Right ventricle myocardium inferior (tissue), 1 donor: Measurements from ENCODE around the gene LDB3. TPM values are rescaled to one million over a fixed set of nuclear protein-coding genes. Genes with fewer than 3 reads are reported as not detected.

ENCODE experiments used
- ATAC-seq: fragments of 200-7000 bp; cut with Tn5 transposase; one replicate; pipeline ENCODE4 v1.9.1; 2020; ENCODE audit warnings: mild to moderate bottlenecking, moderate library complexity
- DNase-seq: peaks from one replicate; pipeline ENCODE4 v3.0.0; 2021; ENCODE audit errors: missing footprints
- intact Hi-C: fragments of 100-400 bp; cut with DNase I; formaldehyde crosslinking; loops from one replicate; pipeline ENCODE4 v1.11.0; 2022
- total RNA-seq: library from RNA; stranded (reverse); fragmentation: NEBNext Ultra II Directional; extraction: Animal tissue kit (Norgen Biotek cat#: 25700); gene quantifications from one replicate; pipeline ENCODE4 v1.2.1, GENCODE V29; 2021
- donor health status: DM: no; HTN: yes; CAD: no; lungs with severe emphysema.

The LDB3 gene
- total RNA-seq, 1 donor from 2014 or later: 1,478 TPM

DNA sequence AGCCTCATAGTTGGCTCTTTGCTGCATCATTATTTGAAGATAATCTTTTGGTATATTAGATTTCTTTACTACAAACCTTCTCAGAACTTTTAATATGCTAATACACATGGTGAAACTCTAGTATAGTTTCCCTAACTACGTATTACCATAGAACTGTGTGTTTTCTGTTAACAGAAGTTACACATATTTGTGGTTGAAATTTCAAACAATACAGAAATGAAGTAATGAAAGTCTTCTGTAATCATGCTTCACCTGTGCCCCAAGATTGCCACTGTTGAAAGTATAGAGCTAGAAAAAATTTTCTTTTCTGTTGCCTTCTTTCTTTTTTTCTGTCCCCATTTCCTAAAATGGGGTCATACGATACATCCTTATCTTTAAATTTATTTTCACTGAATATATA lies 97.2 kb downstream of the LDB3 start:
- DNase-seq (no peak), ATAC-seq (no peak)
- intact Hi-C loops: no loop called here

DNA sequence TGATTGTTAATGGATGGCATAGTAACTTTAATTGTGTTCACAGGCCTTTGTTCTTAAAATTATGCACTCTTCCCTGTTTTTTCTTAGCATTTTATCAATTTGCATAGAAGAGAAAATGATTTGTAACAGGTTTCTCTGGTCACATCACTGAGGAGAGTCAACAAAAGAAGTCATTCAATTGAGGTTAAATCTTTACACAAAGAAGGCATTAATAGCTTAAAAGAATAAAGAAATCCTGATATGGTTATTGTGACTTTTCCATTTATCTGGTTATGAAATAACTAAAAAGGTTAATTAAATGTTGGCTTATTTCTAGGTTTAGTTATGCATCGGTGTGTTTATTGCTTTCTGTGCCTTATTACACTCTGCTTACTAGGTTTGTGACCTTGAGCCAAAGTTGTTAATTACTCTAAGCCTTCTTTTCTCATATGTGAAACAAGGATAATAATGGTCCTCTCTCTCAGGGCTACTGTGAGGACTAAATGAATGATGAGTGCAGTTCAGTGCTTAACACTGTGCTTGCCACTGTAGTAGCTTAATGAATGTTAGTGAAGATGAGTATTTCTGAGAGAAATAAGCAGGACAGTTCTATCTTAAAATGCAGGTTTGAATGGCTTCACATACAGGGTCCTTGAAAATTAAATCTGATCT lies 100.2 kb downstream of the LDB3 start:
- intact Hi-C loops: no loop called here
- ATAC-seq (no peak), DNase-seq (no peak)

DNA sequence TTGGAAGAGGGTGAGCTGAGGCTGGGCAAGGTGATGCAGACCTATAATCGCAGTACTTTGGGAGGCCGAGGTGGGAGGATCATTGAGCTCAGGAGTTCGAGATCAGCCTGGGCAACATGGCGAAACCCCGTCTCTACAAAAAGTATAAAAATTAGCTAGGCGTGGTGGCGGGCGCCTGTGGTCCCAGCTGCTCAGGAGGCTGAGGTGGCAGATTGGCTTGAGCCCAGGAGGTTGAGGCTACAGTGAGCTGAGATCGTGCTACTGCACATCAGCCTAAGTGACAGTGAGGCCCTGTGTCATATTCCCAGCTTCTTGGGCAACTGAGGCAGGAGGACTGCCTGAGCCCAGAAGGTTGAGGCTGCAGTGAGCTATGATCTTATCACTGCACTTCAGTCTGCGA lies 101.7 kb downstream of the LDB3 start:
- no peak for DNase-seq
- ATAC-seq: peak; percentile 31
- intact Hi-C loops: no loop called here

DNA sequence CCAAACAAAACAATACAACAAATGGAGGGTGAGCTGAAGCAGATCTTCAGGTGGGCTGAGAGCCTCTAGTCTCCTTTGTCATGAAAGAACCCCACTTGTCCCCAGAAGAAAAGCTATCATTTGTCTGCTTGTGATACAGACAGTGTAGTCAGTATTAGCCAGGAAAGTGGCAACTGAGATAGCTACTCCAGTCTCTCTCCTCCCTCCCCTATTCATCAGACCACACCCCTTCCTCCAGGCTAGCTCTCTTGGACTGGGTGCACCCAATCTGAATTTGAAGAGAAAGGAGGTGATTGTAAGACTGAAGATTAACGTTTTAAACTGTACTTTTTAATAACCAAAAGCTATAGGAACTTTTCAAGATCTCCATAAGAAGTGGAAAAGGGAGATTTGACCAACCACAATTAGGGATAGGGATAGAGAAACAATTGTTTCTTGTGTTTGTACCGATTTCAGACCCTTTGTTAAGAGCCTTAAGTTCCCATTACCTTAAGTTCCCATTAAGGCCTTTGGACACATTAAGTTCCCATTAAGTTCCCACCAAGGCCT lies 102.2 kb downstream of the LDB3 start:
- ATAC-seq: peak; percentile 71
- no peak for DNase-seq
- intact Hi-C loops: no loop called here

DNA sequence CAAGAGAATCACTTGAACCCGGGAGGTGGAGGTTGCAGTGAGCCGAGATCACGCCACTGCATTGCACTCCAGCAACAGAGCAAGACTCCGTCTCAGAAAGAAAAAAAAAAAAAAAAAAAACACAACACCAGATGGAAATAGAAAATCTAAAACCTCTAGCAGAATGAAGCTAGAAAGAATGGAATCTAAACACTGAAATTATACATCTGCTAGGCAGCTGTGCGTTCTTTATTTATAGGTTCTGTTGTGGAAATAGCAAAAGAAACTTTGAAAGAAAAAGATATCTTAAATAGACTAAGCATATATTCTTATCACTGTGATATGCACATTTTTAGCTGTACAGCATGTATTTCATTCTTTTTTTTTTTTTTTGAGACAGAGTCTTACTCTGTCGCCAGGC lies 105.2 kb downstream of the LDB3 start:
- intact Hi-C loops: no loop called here
- ATAC-seq: no peak
- no peak for DNase-seq

DNA sequence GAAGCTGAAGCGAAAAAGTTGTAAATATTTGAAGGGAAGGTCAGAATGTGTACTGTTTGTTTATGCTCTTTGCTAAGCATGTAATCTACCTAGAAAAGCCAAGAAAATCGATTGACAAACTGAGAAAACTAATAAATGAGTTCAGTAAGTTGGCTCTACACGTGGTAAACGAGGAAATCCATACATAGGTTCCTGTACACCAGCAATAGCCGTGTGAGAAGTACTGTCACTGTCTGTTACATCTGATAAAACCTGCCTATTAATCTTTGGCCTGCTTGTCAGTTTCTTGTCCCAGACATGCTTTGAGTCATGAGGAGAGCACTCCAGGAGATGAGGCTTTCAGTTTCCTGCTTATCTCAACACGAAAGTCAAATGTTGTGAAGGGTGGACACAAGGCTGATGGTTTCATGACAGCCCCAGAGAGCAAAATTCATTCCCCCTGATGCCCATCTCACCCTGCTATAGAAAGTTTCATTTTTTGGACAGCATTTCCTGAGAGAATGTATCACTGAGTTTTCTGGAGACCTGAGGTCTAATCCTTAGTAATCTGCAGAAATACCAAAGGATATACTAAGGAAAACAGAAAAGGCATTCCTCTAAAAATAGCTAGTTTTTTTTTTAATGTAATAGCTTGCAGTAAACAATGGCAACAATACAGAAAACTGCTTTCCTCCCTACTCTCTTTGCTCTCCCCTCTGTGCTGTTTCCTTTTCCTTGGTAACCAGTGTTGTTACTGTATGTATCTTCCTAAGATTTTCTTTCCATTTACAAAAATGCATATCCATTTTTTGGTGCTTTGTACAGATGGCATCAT lies 107.0 kb downstream of the LDB3 start:
- intact Hi-C loops: no loop called here
- DNase-seq: no peak
- peak; percentile 23 for ATAC-seq

DNA sequence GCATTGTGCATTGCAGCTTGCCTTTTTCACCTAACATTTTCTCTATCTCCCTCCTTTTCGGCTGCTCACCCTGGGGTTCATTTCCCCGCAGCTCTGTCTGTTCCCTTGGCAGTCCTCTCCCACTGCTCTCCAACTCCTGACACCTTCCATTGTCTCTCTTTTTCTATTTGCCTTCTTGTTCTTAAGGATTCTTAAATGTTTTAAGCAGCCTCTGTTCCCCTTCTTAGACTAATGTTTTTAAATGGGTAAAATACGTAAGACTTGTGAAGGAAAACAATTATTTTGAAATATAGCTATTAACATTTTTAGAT lies 107.5 kb downstream of the LDB3 start:
- ATAC-seq (no peak), DNase-seq (no peak)
- intact Hi-C loops: no loop called here

DNA sequence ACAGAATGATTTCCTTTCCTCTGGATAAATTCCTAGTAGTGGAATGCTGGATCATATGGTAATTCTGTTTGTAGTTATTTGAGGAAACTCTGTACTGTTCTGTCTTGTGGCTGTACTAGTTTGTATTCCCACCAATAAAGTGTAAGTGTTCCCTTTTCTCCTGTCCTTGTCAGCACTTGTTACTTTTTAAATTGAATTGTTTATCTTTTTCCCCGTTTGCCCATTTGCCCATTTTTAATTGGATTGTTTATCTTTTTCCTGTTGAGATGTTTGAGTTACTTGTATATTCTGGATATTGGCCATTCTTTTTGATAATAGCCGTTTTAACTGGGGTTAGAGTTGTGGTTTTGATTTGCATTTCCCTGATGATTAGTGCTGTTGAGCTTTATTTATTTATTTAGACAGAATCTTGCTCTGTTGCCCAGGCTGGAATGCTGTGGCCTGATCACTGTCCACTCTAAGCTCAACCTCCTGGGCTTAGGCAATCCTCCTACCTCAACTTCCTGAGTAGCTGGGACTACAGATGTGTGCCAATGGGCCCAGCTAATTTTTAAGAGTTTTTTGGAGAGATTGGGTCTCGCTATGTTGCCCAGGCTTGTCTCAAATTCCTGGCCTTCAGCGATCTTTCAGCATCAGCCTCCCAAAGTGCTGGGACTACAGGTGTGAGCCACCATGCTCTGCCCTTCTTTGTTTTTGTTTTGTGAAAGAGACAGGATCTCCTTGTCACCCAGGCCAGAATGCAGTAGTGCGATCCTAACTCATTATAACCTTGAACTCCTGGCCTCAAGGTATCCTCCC lies 111.1 kb downstream of the LDB3 start:
- no peak for ATAC-seq
- no peak for DNase-seq
- intact Hi-C loops: no loop called here

DNA sequence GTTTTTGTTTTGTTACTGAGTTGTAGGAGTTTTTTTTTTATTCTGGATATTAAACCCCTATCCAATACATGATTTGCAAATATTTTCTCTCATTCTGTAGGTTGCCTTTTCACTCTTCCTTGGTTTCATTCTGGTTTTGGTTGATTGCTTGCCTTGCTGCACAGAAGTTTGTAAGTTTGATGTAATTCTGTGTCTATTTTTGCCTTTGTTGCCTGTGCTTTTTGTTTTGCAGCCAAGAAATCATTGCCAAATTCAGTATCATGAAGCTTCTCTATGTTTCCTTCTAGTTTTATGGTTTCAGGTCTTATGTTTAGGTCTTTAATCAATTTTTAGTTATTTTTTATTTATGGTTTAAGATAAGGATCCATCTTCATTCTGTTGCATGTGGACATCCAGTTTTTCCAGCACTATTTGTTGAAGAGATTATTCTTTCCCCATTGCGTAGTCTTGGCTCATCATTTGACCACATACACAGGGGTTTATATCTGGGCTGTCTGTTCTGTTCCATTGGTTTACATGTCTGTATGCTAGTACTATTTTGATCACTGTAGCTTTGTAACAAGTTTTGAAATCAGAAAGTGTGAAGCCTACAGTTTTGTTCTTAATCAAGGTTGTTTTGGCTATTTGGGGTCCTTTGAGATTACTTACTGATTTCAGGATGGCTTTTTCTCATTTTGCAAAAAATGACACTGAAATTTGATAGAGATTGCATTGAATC lies 114.5 kb downstream of the LDB3 start:
- intact Hi-C loops: no loop called here
- peak; percentile 64 for ATAC-seq
- no peak for DNase-seq

DNA sequence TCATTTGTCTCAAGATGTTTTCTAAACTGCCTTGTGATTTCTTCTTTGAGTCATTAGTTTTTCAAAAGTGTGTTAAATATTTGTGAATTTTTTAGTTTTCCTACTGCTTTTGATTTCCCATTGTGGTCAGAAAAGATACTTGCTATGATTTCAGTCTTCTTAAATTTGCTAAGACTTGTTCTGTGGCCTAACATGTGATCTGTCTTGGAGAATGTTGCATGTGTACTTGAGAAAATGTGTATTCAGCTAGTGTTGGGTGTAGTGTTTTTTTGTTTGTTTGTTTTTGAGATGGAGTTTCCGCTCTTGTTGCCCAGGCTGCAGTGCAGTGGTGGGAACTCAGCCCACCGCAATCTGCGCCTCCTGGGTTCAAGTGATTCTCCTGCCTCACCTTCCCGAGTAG lies 116.7 kb downstream of the LDB3 start:
- DNase-seq: no peak
- intact Hi-C loops: no loop called here
- ATAC-seq: no peak

Other genes starting within 250 kb of the LDB3 start
- 21.5 TPM for gene WAPL, start 146.7 kb upstream of the LDB3 start, total RNA-seq
- 0.41 TPM for gene OPN4, start 14.0 kb upstream of the LDB3 start, total RNA-seq
- 53.2 TPM for gene BMPR1A, start 88.1 kb downstream of the LDB3 start, total RNA-seq